GM23338 (cell line): ENCODE results near the gene UHRF2. TPM values are rescaled to one million over a fixed set of nuclear protein-coding genes. Genes with fewer than 3 reads are reported as not detected.

Experiments
- ATAC-seq: fragments of 200-7000 bp; cut with Tn5 transposase; 3 replicates; pipeline ENCODE4 v1.9.1; 2020
- DNase-seq: peaks from one replicate; pipeline ENCODE4 v3.0.0-alpha.2; 2015; ENCODE audit warnings: low spot score
- H2AFZ ChIP-seq: fragments of 200-600 bp; sonication (generic); 2 replicates; pipeline ENCODE4 v1.8.0; 2016; ENCODE audit warnings: antibody characterized with exemption, mild to moderate bottlenecking, moderate library complexity
- H3F3A ChIP-seq: fragments of 200-600 bp; sonication (generic); replicated peaks from 2 replicates; pipeline ENCODE4 v1.8.0; 2017; ENCODE audit warnings: antibody characterized with exemption, mixed run types, low read depth
- H3K27ac ChIP-seq: fragments of 200-600 bp; sonication (generic); 2 replicates; pipeline ENCODE4 v1.6.1; 2016; ENCODE audit warnings: low read depth
- H3K27me3 ChIP-seq: fragments of 200-600 bp; sonication (generic); 2 replicates; pipeline ENCODE4 v1.8.0; 2016; ENCODE audit warnings: mild to moderate bottlenecking, mixed run types, moderate library complexity; ENCODE audit not compliant: insufficient read depth
- H3K36me3 ChIP-seq: fragments of 200-600 bp; sonication (generic); 2 replicates; pipeline ENCODE4 v1.8.0; 2016; ENCODE audit warnings: mild to moderate bottlenecking; ENCODE audit not compliant: insufficient read depth
- H3K4me1 ChIP-seq: fragments of 200-600 bp; sonication (generic); 2 replicates; pipeline ENCODE4 v1.8.0; 2016; ENCODE audit warnings: mild to moderate bottlenecking, moderate library complexity; ENCODE audit not compliant: insufficient read depth
- H3K4me2 ChIP-seq: fragments of 200-600 bp; sonication (generic); 2 replicates; pipeline ENCODE4 v1.7.1; 2017; ENCODE audit warnings: mixed run types
- H3K4me3 ChIP-seq: fragments of 200-600 bp; sonication (generic); 2 replicates; pipeline ENCODE4 v1.6.1; 2016; ENCODE audit warnings: mixed run types
- H3K79me2 ChIP-seq: fragments of 200-600 bp; sonication (generic); replicated peaks from 2 replicates; pipeline ENCODE4 v1.8.0; 2017; ENCODE audit warnings: mild to moderate bottlenecking; ENCODE audit not compliant: insufficient read depth
- H3K9me2 ChIP-seq: fragments of 200-600 bp; sonication (generic); 2 replicates; pipeline ENCODE4 v1.8.0; 2017; ENCODE audit not compliant: insufficient read depth
- H4K20me1 ChIP-seq: fragments of 200-600 bp; sonication (generic); replicated peaks from 2 replicates; pipeline ENCODE4 v1.8.0; 2017; ENCODE audit warnings: mild to moderate bottlenecking; ENCODE audit not compliant: insufficient read depth
- H3K27ac Mint-ChIP-seq: 2 replicates; pipeline ENCODE4 v1.8.0; 2020; ENCODE audit warnings: inconsistent platforms, mild to moderate bottlenecking, moderate library complexity, mixed read lengths
- H3K27me3 Mint-ChIP-seq: 3 replicates; pipeline ENCODE4 v1.8.0; 2022; ENCODE audit warnings: low read depth, mild to moderate bottlenecking, moderate library complexity, mixed read lengths, inconsistent platforms; ENCODE audit not compliant: insufficient read depth, poor library complexity
- H3K36me3 Mint-ChIP-seq: 3 replicates; pipeline ENCODE4 v1.8.0; 2021; ENCODE audit warnings: low read depth, mild to moderate bottlenecking, inconsistent platforms, moderate library complexity, mixed read lengths
- H3K4me1 Mint-ChIP-seq: 3 replicates; pipeline ENCODE4 v1.8.0; 2020; ENCODE audit warnings: mild to moderate bottlenecking, inconsistent platforms, mixed read lengths
- H3K4me3 Mint-ChIP-seq: 3 replicates; pipeline ENCODE4 v1.8.0; 2021; ENCODE audit warnings: moderate library complexity, mild to moderate bottlenecking, inconsistent platforms, mixed read lengths
- H3K9me3 Mint-ChIP-seq: 3 replicates; pipeline ENCODE4 v1.8.0; 2020; ENCODE audit warnings: moderate library complexity, mild to moderate bottlenecking, inconsistent platforms, mixed read lengths
- CREB1 ChIP-seq: fragments of 250-450 bp; sonication (Bioruptor Pico); IDR thresholded peaks from 2 replicates; pipeline ENCODE4 v1.5.0; 2020; ENCODE audit warnings: low read depth, mild to moderate bottlenecking, moderate library complexity
- ETS1 ChIP-seq: IDR thresholded peaks from 2 replicates; pipeline ENCODE4 v1.6.1; 2016; ENCODE audit warnings: antibody characterized with exemption
- JUNB ChIP-seq: IDR thresholded peaks from one replicate; pipeline ENCODE4 v1.6.1; 2016; ENCODE audit warnings: antibody characterized with exemption; ENCODE audit not compliant: unreplicated experiment
- NANOG ChIP-seq: IDR thresholded peaks from 2 replicates; pipeline ENCODE4 v1.6.1; 2016; ENCODE audit warnings: antibody characterized with exemption, borderline replicate concordance
- POLR2AphosphoS5 ChIP-seq: IDR thresholded peaks from 2 replicates; pipeline ENCODE4 v1.6.1; 2016; ENCODE audit warnings: antibody characterized with exemption, low read depth
- ZNF114 ChIP-seq: fragments of 250-450 bp; sonication (Bioruptor Pico); IDR thresholded peaks from 2 replicates; pipeline ENCODE4 v1.5.0; 2020; ENCODE audit warnings: mild to moderate bottlenecking, moderate library complexity
- ZNF331 ChIP-seq: fragments of 250-450 bp; sonication (Bioruptor Pico); IDR thresholded peaks from 2 replicates; pipeline ENCODE4 v1.5.0; 2020; ENCODE audit warnings: low read depth, mild to moderate bottlenecking, moderate library complexity
- ZNF462 ChIP-seq: fragments of 250-450 bp; sonication (Bioruptor Pico); IDR thresholded peaks from 2 replicates; pipeline ENCODE4 v1.5.0; 2020; ENCODE audit warnings: mild to moderate bottlenecking, moderate library complexity
- polyA plus RNA-seq: library from polyadenylated mRNA; unstranded; fragments of >200 nt; fragmentation: Nextera tagmentation; extraction: Ambion mirVana; gene quantifications from 2 replicates; pipeline ENCODE4 v1.2.1, GENCODE V29; 2016
- total RNA-seq: library from RNA; depleted of rRNA; stranded (reverse); fragments of >200 nt; shearing (Covaris generic); gene quantifications from 2 replicates; pipeline ENCODE4 v1.2.3, GENCODE V29; 2014

UHRF2 gene
- total and polyA plus RNA-seq, 2 experiments from 2014 or later: 15.1 to 51.6 TPM

GRCh38 chr9:6417186-6417585 is 4.2 kb downstream of the UHRF2 start:
- no peak overlapping the region for H3K4me3 ChIP-seq
- H4K20me1 ChIP-seq: peaks cover 60% of the 10 kb centered on the region
- Mint-ChIP-seq H3K27ac (no peak overlapping the region), H3K36me3 (peaks cover 17% of the 10 kb centered on the region), H3K4me1 (peaks cover 36% of the 10 kb centered on the region), H3K27me3 (peaks cover 5% of the 10 kb centered on the region), H3K9me3 (no peaks in the 10 kb centered on the region), H3K4me3 (no peak overlapping the region)
- DNase-seq: no peak
- H3K79me2 ChIP-seq: peaks cover 83% of the 10 kb centered on the region
- H3K36me3 ChIP-seq: peaks cover 5% of the 10 kb centered on the region; the same call in 1 of the 2 replicates
- ATAC-seq: no peak
- no peak overlapping the region for H2AFZ ChIP-seq
- H3K27ac ChIP-seq: no peak overlapping the region
- H3K4me2 ChIP-seq: no peak overlapping the region
- H3K4me1 ChIP-seq: 0 out of 2 replicates have a peak, but pooled peaks cover 16% of the 10 kb centered on the region
- 0 out of 2 replicates have a peak, but pooled peaks cover 5% of the 10 kb centered on the region for H3F3A ChIP-seq
- H3K9me2 ChIP-seq: no peaks in the 10 kb centered on the region
- TF ChIP-seq JUNB (no peak), ETS1 (no peak), ZNF114 (CRISPR knock-in tag) (no peak), ZNF462 (CRISPR knock-in tag) (no peak), POLR2AphosphoS5 (no peak), ZNF331 (CRISPR knock-in tag) (no peak), CREB1 (CRISPR knock-in tag) (no peak), NANOG (no peak)
- H3K27me3 ChIP-seq: peaks cover 19% of the 10 kb centered on the region
